Measurements from ENCODE around the gene SPATA3.

GRCh38 chr2:230982528-230982927 is 13.4 kb upstream of the SPATA3 start:
- TF ChIP-seq, protein P1, sequence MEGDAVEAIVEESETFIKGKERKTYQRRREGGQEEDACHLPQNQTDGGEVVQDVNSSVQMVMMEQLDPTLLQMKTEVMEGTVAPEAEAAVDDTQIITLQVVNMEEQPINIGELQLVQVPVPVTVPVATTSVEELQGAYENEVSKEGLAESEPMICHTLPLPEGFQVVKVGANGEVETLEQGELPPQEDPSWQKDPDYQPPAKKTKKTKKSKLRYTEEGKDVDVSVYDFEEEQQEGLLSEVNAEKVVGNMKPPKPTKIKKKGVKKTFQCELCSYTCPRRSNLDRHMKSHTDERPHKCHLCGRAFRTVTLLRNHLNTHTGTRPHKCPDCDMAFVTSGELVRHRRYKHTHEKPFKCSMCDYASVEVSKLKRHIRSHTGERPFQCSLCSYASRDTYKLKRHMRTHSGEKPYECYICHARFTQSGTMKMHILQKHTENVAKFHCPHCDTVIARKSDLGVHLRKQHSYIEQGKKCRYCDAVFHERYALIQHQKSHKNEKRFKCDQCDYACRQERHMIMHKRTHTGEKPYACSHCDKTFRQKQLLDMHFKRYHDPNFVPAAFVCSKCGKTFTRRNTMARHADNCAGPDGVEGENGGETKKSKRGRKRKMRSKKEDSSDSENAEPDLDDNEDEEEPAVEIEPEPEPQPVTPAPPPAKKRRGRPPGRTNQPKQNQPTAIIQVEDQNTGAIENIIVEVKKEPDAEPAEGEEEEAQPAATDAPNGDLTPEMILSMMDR (conservative IDR thresholded peaks at IDR 0.05 in 1 of 2, IDR thresholded peaks at IDR 0.05 in 1 of 2; ENCODE audit: low read depth in 1 of 2, low read length in 2 of 2) = no peak
- TF ChIP-seq EZH2 (IDR thresholded peaks at IDR 0.05; ENCODE audit: low read length, missing control alignments) = no peak
